ENCODE data around the gene HPSE2. TPM values are rescaled to one million over a fixed set of nuclear protein-coding genes. Genes with fewer than 3 reads are reported as not detected.

The HPSE2 gene
- total and polyA plus RNA-seq, 2 donors = 0.05 to 0.14 TPM

GRCh38 chr10:98924526-98924925, 311.1 kb downstream of the HPSE2 start:
- 82% methylated on average over 1 of the region's 1 CpG for WGBS
- Histone ChIP-seq H3K27me3 (ENCODE audit: control insufficient read depth in 2 of 2, insufficient read depth in 1 of 2, low read length in 1 of 2) (no peaks in the 10 kb centered on the region), H3K9me3 (ENCODE audit: control insufficient read depth in 2 of 2, insufficient read depth in 1 of 2, low read length in 1 of 2) (no peaks in the 10 kb centered on the region), H3K4me1 (ENCODE audit: control insufficient read depth in 2 of 2, insufficient read depth in 2 of 2, low read length in 2 of 2) (no peaks in the 10 kb centered on the region), H3K36me3 (ENCODE audit: control insufficient read depth in 2 of 2, insufficient read depth in 2 of 2, low read length in 1 of 2) (no peaks in the 10 kb centered on the region), H3K27ac (ENCODE audit: low read depth in 1 of 2, low read length in 1 of 2) (no peak overlapping the region), H3K4me3 (ENCODE audit: low read length in 2 of 2) (no peak overlapping the region)
- DNase-seq (ENCODE audit: low read depth in 6 of 9, low spot score in 9 of 9) = no peak

- H3K36me3 ChIP-seq (ENCODE audit: control insufficient read depth in 2 of 2, insufficient read depth in 2 of 2, low read length in 1 of 2) = no peaks in the 10 kb centered on the region
- no peak for DNase-seq (ENCODE audit: low read depth in 6 of 9, low spot score in 9 of 9)
- H3K9me3 ChIP-seq (ENCODE audit: control insufficient read depth in 2 of 2, insufficient read depth in 1 of 2, low read length in 1 of 2) = no peaks in the 10 kb centered on the region
- no peak overlapping the region for H3K27ac ChIP-seq (ENCODE audit: low read depth in 1 of 2, low read length in 1 of 2)
- no peaks in the 10 kb centered on the region for H3K4me1 ChIP-seq (ENCODE audit: control insufficient read depth in 2 of 2, insufficient read depth in 2 of 2, low read length in 2 of 2)
- 90% methylated on average over 2 of the region's 2 CpGs for WGBS
- H3K4me3 ChIP-seq (ENCODE audit: low read length in 2 of 2) = no peak overlapping the region
- no peaks in the 10 kb centered on the region for H3K27me3 ChIP-seq (ENCODE audit: control insufficient read depth in 2 of 2, insufficient read depth in 1 of 2, low read length in 1 of 2)
Observed at GRCh38 chr10:98921316-98921715, 314.3 kb downstream of the HPSE2 start.

- Histone ChIP-seq H3K9me3 (ENCODE audit: control insufficient read depth in 2 of 2, insufficient read depth in 1 of 2, low read length in 1 of 2) (no peaks in the 10 kb centered on the region), H3K27me3 (ENCODE audit: control insufficient read depth in 2 of 2, insufficient read depth in 1 of 2, low read length in 1 of 2) (no peaks in the 10 kb centered on the region), H3K27ac (ENCODE audit: low read depth in 1 of 2, low read length in 1 of 2) (no peak overlapping the region), H3K4me1 (ENCODE audit: control insufficient read depth in 2 of 2, insufficient read depth in 2 of 2, low read length in 2 of 2) (no peaks in the 10 kb centered on the region), H3K36me3 (ENCODE audit: control insufficient read depth in 2 of 2, insufficient read depth in 2 of 2, low read length in 1 of 2) (no peaks in the 10 kb centered on the region), H3K4me3 (ENCODE audit: low read length in 2 of 2) (no peak overlapping the region)
- DNase-seq (ENCODE audit: low read depth in 6 of 9, low spot score in 9 of 9) = no peak
- WGBS = 74% methylated on average over 2 of the region's 2 CpGs
Observed at GRCh38 chr10:98920807-98921206, 314.8 kb downstream of the HPSE2 start.

GRCh38 chr10:98920360-98920759, 315.3 kb downstream of the HPSE2 start:
- no peaks in the 10 kb centered on the region for H3K27me3 ChIP-seq (ENCODE audit: control insufficient read depth in 2 of 2, insufficient read depth in 1 of 2, low read length in 1 of 2)
- no peaks in the 10 kb centered on the region for H3K4me1 ChIP-seq (ENCODE audit: control insufficient read depth in 2 of 2, insufficient read depth in 2 of 2, low read length in 2 of 2)
- no peaks in the 10 kb centered on the region for H3K9me3 ChIP-seq (ENCODE audit: control insufficient read depth in 2 of 2, insufficient read depth in 1 of 2, low read length in 1 of 2)
- H3K27ac ChIP-seq (ENCODE audit: low read depth in 1 of 2, low read length in 1 of 2) = no peak overlapping the region
- H3K36me3 ChIP-seq (ENCODE audit: control insufficient read depth in 2 of 2, insufficient read depth in 2 of 2, low read length in 1 of 2) = no peaks in the 10 kb centered on the region
- H3K4me3 ChIP-seq (ENCODE audit: low read length in 2 of 2) = no peak overlapping the region
- DNase-seq (ENCODE audit: low read depth in 6 of 9, low spot score in 9 of 9) = no peak

- no peak for DNase-seq (ENCODE audit: low read depth in 6 of 9, low spot score in 9 of 9)
- Histone ChIP-seq H3K9me3 (ENCODE audit: control insufficient read depth in 2 of 2, insufficient read depth in 1 of 2, low read length in 1 of 2) (no peaks in the 10 kb centered on the region), H3K36me3 (ENCODE audit: control insufficient read depth in 2 of 2, insufficient read depth in 2 of 2, low read length in 1 of 2) (no peaks in the 10 kb centered on the region), H3K27ac (ENCODE audit: low read depth in 1 of 2, low read length in 1 of 2) (no peak overlapping the region), H3K4me3 (ENCODE audit: low read length in 2 of 2) (no peak overlapping the region), H3K27me3 (ENCODE audit: control insufficient read depth in 2 of 2, insufficient read depth in 1 of 2, low read length in 1 of 2) (no peaks in the 10 kb centered on the region), H3K4me1 (ENCODE audit: control insufficient read depth in 2 of 2, insufficient read depth in 2 of 2, low read length in 2 of 2) (no peaks in the 10 kb centered on the region)
- WGBS = 75% methylated on average over 2 of the region's 2 CpGs
Observed at GRCh38 chr10:98919899-98920298, 315.8 kb downstream of the HPSE2 start.

- H3K9me3 ChIP-seq (ENCODE audit: control insufficient read depth in 2 of 2, insufficient read depth in 1 of 2, low read length in 1 of 2) = no peaks in the 10 kb centered on the region
- no peak overlapping the region for H3K27ac ChIP-seq (ENCODE audit: low read depth in 1 of 2, low read length in 1 of 2)
- H3K4me1 ChIP-seq (ENCODE audit: control insufficient read depth in 2 of 2, insufficient read depth in 2 of 2, low read length in 2 of 2) = no peaks in the 10 kb centered on the region
- H3K4me3 ChIP-seq (ENCODE audit: low read length in 2 of 2) = no peak overlapping the region
- H3K27me3 ChIP-seq (ENCODE audit: control insufficient read depth in 2 of 2, insufficient read depth in 1 of 2, low read length in 1 of 2) = no peaks in the 10 kb centered on the region
- DNase-seq (ENCODE audit: low read depth in 6 of 9, low spot score in 9 of 9) = no peak
- over 99% methylated on average over 2 of the region's 2 CpGs for WGBS
- H3K36me3 ChIP-seq (ENCODE audit: control insufficient read depth in 2 of 2, insufficient read depth in 2 of 2, low read length in 1 of 2) = no peaks in the 10 kb centered on the region
Observed at GRCh38 chr10:98917828-98918227, 317.8 kb downstream of the HPSE2 start.

GRCh38 chr10:98916526-98917125, 319.0 kb downstream of the HPSE2 start:
- WGBS = 77% methylated on average over 1 of the region's 1 CpG
- Histone ChIP-seq H3K4me1 (ENCODE audit: control insufficient read depth in 2 of 2, insufficient read depth in 2 of 2, low read length in 2 of 2) (no peaks in the 10 kb centered on the region), H3K36me3 (ENCODE audit: control insufficient read depth in 2 of 2, insufficient read depth in 2 of 2, low read length in 1 of 2) (no peaks in the 10 kb centered on the region), H3K9me3 (ENCODE audit: control insufficient read depth in 2 of 2, insufficient read depth in 1 of 2, low read length in 1 of 2) (no peaks in the 10 kb centered on the region), H3K27ac (ENCODE audit: low read depth in 1 of 2, low read length in 1 of 2) (no peak overlapping the region), H3K27me3 (ENCODE audit: control insufficient read depth in 2 of 2, insufficient read depth in 1 of 2, low read length in 1 of 2) (no peaks in the 10 kb centered on the region), H3K4me3 (ENCODE audit: low read length in 2 of 2) (no peak overlapping the region)
- no peak for DNase-seq (ENCODE audit: low read depth in 6 of 9, low spot score in 9 of 9)

GRCh38 chr10:98915911-98916310, 319.7 kb downstream of the HPSE2 start:
- 71% methylated on average over 1 of the region's 1 CpG for WGBS
- no peaks in the 10 kb centered on the region for H3K9me3 ChIP-seq (ENCODE audit: control insufficient read depth in 2 of 2, insufficient read depth in 1 of 2, low read length in 1 of 2)
- DNase-seq (ENCODE audit: low read depth in 6 of 9, low spot score in 9 of 9) = no peak
- no peaks in the 10 kb centered on the region for H3K27me3 ChIP-seq (ENCODE audit: control insufficient read depth in 2 of 2, insufficient read depth in 1 of 2, low read length in 1 of 2)
- no peaks in the 10 kb centered on the region for H3K36me3 ChIP-seq (ENCODE audit: control insufficient read depth in 2 of 2, insufficient read depth in 2 of 2, low read length in 1 of 2)
- H3K27ac ChIP-seq (ENCODE audit: low read depth in 1 of 2, low read length in 1 of 2) = no peak overlapping the region
- H3K4me1 ChIP-seq (ENCODE audit: control insufficient read depth in 2 of 2, insufficient read depth in 2 of 2, low read length in 2 of 2) = no peaks in the 10 kb centered on the region
- no peak overlapping the region for H3K4me3 ChIP-seq (ENCODE audit: low read length in 2 of 2)

GRCh38 chr10:98910546-98910945, 325.1 kb downstream of the HPSE2 start:
- Histone ChIP-seq H3K27me3 (ENCODE audit: control insufficient read depth in 2 of 2, insufficient read depth in 1 of 2, low read length in 1 of 2) (no peaks in the 10 kb centered on the region), H3K9me3 (ENCODE audit: control insufficient read depth in 2 of 2, insufficient read depth in 1 of 2, low read length in 1 of 2) (no peaks in the 10 kb centered on the region), H3K36me3 (ENCODE audit: control insufficient read depth in 2 of 2, insufficient read depth in 2 of 2, low read length in 1 of 2) (no peaks in the 10 kb centered on the region), H3K4me1 (ENCODE audit: control insufficient read depth in 2 of 2, insufficient read depth in 2 of 2, low read length in 2 of 2) (no peaks in the 10 kb centered on the region), H3K4me3 (ENCODE audit: low read length in 2 of 2) (no peak overlapping the region), H3K27ac (ENCODE audit: low read depth in 1 of 2, low read length in 1 of 2) (no peak overlapping the region)
- 90% methylated on average over 3 of the region's 3 CpGs for WGBS
- DNase-seq (ENCODE audit: low read depth in 6 of 9, low spot score in 9 of 9) = no peak

GRCh38 chr10:98910048-98910447, 325.6 kb downstream of the HPSE2 start:
- Histone ChIP-seq H3K9me3 (ENCODE audit: control insufficient read depth in 2 of 2, insufficient read depth in 1 of 2, low read length in 1 of 2) (no peaks in the 10 kb centered on the region), H3K4me1 (ENCODE audit: control insufficient read depth in 2 of 2, insufficient read depth in 2 of 2, low read length in 2 of 2) (no peaks in the 10 kb centered on the region), H3K27me3 (ENCODE audit: control insufficient read depth in 2 of 2, insufficient read depth in 1 of 2, low read length in 1 of 2) (no peaks in the 10 kb centered on the region), H3K4me3 (ENCODE audit: low read length in 2 of 2) (no peak overlapping the region), H3K27ac (ENCODE audit: low read depth in 1 of 2, low read length in 1 of 2) (no peak overlapping the region), H3K36me3 (ENCODE audit: control insufficient read depth in 2 of 2, insufficient read depth in 2 of 2, low read length in 1 of 2) (no peaks in the 10 kb centered on the region)
- no peak for DNase-seq (ENCODE audit: low read depth in 6 of 9, low spot score in 9 of 9)
